DND-41 (cell line): ENCODE data around the gene GLRA3.

ENCODE experiments used
- CTCF ChIP-seq: IDR thresholded peaks from 2 replicates; pipeline ENCODE4 v1.5.1; 2012; ENCODE audit warnings: borderline replicate concordance, low read length, moderate library complexity, mild to moderate bottlenecking; ENCODE audit not compliant: poor library complexity, severe bottlenecking; ENCODE audit errors: extremely low read depth
- EZH2 ChIP-seq: IDR thresholded peaks from 3 replicates; pipeline ENCODE4 v1.6.1; 2012; ENCODE audit warnings: borderline replicate concordance, low read depth, mild to moderate bottlenecking, moderate library complexity, low read length, inconsistent platforms; ENCODE audit not compliant: severe bottlenecking

- TF ChIP-seq CTCF: no peak
- TF ChIP-seq EZH2: no peak
Measured at GRCh38 chr4:174658246-174658645, 170.8 kb downstream of the GLRA3 start.
